ENCODE results near the gene RBFOX1.

Gene RBFOX1

DNA sequence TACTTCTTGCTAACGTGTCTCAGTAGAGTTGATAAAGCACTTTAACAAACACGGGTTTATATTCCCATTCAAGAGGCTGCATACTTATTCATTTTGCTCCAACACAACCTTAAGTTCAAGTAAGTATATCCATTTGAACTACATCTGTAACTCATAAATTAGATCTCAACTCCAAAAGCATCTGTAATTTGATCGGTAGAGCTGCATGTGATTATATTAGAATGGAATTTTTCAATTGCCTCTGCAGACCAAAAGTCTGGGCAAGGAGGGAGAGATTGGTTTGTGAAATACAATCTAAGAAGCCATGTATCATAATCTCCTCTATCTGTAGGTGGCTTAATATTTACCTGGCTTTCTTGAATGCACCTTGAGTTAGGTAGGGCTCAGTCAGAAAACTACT lies 371.0 kb downstream of the RBFOX1 start:
- no peak for DNase-seq (ENCODE audit: low spot score)

- no peak for DNase-seq (ENCODE audit: low spot score)
Measured at GRCh38 chr16:7705885-7706284, 373.2 kb downstream of the RBFOX1 start.

- DNase-seq (ENCODE audit: low spot score): no peak
Measured at GRCh38 chr16:7709186-7709585, 376.5 kb downstream of the RBFOX1 start.

DNA sequence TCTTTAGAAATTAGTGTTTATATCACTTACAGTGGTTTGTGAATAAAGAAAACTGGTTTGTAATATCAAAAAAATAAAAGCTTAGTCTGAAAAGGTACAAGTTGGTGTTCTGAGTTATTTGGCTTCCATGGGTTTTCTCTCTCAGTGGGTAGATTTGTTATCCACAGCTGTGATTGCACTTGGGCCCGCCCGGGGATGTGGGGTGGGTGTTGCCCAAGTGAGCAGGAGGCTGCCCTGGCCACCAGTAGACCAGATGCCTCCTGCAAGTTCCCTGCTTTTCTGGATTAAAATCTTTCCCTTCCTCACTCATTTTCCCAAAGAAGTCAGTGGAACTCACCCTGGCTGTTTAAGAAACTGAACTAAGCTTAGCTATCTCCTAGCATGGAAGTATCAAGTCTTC lies 380.6 kb downstream of the RBFOX1 start:
- DNase-seq (ENCODE audit: low spot score): no peak

- no peak for DNase-seq (ENCODE audit: low spot score)
Measured at GRCh38 chr16:7714775-7715174, 382.1 kb downstream of the RBFOX1 start.

GRCh38 chr16:7716660-7717550 lies 384.3 kb downstream of the RBFOX1 start:
- DNase-seq (ENCODE audit: low spot score): no peak

DNA sequence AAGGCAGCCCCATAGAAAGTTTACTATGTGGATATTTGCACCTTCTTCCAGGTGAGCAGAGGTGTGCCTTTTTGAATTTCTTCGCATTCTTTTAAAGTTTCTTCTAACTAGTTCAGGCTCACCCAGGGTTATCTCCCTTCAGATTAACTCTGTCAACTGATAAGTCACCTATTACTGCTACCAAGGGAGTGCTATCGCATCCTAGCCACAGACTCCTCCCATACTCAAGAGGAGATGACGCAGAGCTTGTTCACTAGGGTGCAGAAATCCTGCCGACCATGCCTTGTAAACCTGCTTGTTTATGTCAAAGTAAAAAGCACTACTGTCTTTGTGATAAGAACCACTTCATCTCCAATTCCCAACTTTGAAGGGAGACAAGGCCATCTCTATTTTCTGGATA lies 390.1 kb downstream of the RBFOX1 start:
- DNase-seq (ENCODE audit: low spot score): no peak

- DNase-seq (ENCODE audit: low spot score): no peak
Measured at GRCh38 chr16:7731141-7731540, 398.5 kb downstream of the RBFOX1 start.

DNA sequence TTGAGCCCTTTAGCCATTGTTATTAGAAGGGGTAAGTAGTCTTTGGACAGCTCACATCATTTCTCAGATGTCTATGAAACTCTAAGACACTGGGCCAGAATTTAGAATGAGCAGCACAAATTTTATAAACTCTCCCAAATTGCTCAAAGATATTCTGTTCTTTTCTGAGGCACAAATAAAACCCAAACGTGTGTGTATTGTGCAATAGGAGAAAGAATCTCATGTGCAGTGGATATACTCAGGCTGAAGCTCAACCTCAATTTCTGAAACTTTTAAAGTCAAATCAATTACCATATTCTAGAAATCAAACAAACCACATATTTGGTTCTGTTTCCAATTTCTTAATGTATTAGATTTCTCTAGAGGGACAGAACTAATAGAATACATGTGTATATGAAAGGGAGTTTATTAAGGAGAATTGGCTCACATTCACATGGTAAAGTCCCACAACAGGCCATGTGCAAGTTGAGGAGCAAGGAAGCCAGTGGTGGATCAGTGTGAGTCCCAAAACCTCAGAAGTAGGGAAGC lies 403.6 kb downstream of the RBFOX1 start:
- DNase-seq (ENCODE audit: low spot score): no peak

DNA sequence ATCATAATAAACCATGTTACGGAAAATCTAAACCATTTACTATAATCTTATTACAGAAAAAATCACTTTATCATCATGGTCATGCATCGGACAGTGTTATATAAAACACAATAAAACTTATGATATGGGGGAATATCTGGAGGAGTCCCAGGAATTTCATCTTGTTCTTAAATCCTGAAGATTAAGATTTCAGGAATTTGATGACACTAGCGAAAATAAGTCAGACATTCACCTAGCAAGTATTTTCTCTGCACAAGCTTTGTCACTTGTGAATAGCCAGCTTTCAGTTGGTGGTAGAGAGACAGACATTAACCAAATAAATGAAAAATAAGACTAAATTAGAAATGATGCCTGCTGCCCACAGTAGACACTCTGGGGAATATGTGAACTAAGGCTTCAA lies 410.0 kb downstream of the RBFOX1 start:
- no peak for DNase-seq (ENCODE audit: low spot score)

GRCh38 chr16:7744546-7745264 lies 412.1 kb downstream of the RBFOX1 start:
- DNase-seq (ENCODE audit: low spot score): no peak

- no peak for DNase-seq (ENCODE audit: low spot score)
Measured at GRCh38 chr16:7745276-7745675, 412.6 kb downstream of the RBFOX1 start.

GRCh38 chr16:7746941-7747340 lies 414.3 kb downstream of the RBFOX1 start:
- DNase-seq (ENCODE audit: low spot score): no peak

GRCh38 chr16:7748522-7748921 lies 415.9 kb downstream of the RBFOX1 start:
- no peak for DNase-seq (ENCODE audit: low spot score)

DNA sequence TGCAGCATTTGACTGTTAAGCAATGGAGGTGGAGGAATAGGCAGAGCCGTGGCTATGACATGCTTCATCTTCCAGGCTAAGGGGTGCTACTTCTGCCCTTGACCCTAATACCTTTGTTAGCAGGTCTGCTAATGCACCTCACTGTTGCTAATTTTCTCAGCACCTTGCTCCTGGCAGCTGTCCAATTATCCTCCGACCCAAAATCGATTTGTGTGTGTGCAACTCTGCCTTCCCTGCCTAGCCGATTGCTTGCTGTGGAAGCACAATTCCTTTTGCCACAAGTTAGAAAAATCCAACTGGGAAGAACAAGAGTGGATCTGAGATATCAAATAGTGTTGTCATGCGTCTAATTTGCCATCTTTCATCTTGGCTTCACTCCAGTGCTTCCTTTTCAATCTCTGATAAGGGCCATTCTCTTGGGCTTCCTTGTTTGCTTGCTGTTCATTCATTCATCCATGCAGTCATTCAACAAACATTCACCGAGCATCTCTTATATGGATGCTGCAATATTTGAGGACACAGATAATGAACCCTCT lies 422.8 kb downstream of the RBFOX1 start:
- DNase-seq (ENCODE audit: low spot score): no peak

All from HuH-7 (cell line).